IMR-90 (cell line): ENCODE results near the gene DCC.

Experiments used
- CEBPB ChIP-seq: IDR thresholded peaks from 2 replicates; pipeline ENCODE4 v1.6.1; 2012; ENCODE audit warnings: low read depth, low read length, improper control_type of control experiment
- CHD1 ChIP-seq: IDR thresholded peaks from 2 replicates; pipeline ENCODE4 v1.6.1; 2012; ENCODE audit warnings: low read depth, low read length, improper control_type of control experiment
- CTCF ChIP-seq: conservative IDR thresholded peaks from 2 replicates; pipeline ENCODE4 v1.5.1; 2012; ENCODE audit warnings: mild to moderate bottlenecking, low read depth, low read length, improper control_type of control experiment
- FOS ChIP-seq: fragments of 150-350 bp; IDR thresholded peaks from 2 replicates; pipeline ENCODE4 v1.6.1; 2016; ENCODE audit warnings: low read depth, low read length
- MAFK ChIP-seq: IDR thresholded peaks from 2 replicates; pipeline ENCODE4 v1.6.1; 2012; ENCODE audit warnings: low read depth, low read length, improper control_type of control experiment
- MAZ ChIP-seq: IDR thresholded peaks from 2 replicates; pipeline ENCODE4 v1.6.1; 2012; ENCODE audit warnings: low read depth, mild to moderate bottlenecking, low read length, improper control_type of control experiment, moderate library complexity, borderline replicate concordance
- MXI1 ChIP-seq: IDR thresholded peaks from 2 replicates; pipeline ENCODE4 v1.6.1; 2012; ENCODE audit warnings: low read depth, mild to moderate bottlenecking, low read length, moderate library complexity, borderline replicate concordance
- POLR2A ChIP-seq: IDR thresholded peaks from 2 replicates; pipeline ENCODE4 v1.6.1; 2012; ENCODE audit warnings: mild to moderate bottlenecking, low read depth, low read length
- RAD21 ChIP-seq: IDR thresholded peaks from 2 replicates; pipeline ENCODE4 v1.6.1; 2012; ENCODE audit warnings: low read length, improper control_type of control experiment
- RCOR1 ChIP-seq: IDR thresholded peaks from 2 replicates; pipeline ENCODE4 v1.6.1; 2012; ENCODE audit warnings: mild to moderate bottlenecking, low read length, improper control_type of control experiment; ENCODE audit not compliant: insufficient replicate concordance
- RFX5 ChIP-seq: IDR thresholded peaks from 2 replicates; pipeline ENCODE4 v1.8.0; 2012; ENCODE audit warnings: low read depth, mild to moderate bottlenecking, low read length, moderate library complexity
- SMC3 ChIP-seq: fragments of 150-350 bp; IDR thresholded peaks from 2 replicates; pipeline ENCODE4 v1.6.1; 2016; ENCODE audit warnings: low read depth, mild to moderate bottlenecking, antibody characterized with exemption, low read length, moderate library complexity
- USF2 ChIP-seq: fragments of 150-350 bp; IDR thresholded peaks from 2 replicates; pipeline ENCODE4 v1.6.1; 2017; ENCODE audit warnings: mild to moderate bottlenecking, antibody characterized with exemption, low read length, low read depth

- TF ChIP-seq POLR2A, result no peak
- no peak for TF ChIP-seq CTCF
- TF ChIP-seq RFX5, result no peak
- TF ChIP-seq SMC3, result no peak
- no peak for TF ChIP-seq USF2
- TF ChIP-seq MAFK, result no peak
- TF ChIP-seq RAD21, result no peak
- no peak for TF ChIP-seq CHD1
- TF ChIP-seq MAZ, result no peak
- TF ChIP-seq FOS, result no peak
- no peak for TF ChIP-seq MXI1
- TF ChIP-seq RCOR1, result no peak
- TF ChIP-seq CEBPB, result no peak
Measured at GRCh38 chr18:53526101-53526870, 1186.3 kb downstream of the DCC start.
